Measurements from ENCODE around the gene GDPD5.

DNA sequence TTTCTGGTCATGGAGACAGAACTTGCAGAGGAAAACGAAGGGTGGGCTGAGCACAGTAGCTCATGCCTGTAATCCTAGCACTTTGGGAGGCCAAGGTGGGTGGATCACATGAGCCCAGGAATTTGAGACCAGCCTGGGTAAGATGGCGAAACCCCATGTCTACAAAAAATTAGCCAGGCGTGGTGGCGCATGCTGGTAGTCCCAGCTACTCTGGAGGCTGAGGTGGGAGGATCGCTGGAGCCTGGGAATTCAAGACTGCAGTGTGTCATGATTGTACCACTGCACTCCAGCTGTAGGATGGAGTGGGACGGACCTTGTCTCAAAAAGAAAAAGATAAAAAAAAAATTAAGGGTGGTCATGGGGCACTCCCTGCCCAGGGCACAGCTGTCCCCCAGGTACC lies 42.2 kb upstream of the GDPD5 start:
- TF ChIP-seq ISL1 (CRISPR knock-in tag; IDR thresholded peaks at IDR 0.05) (no peak), CSDC2 (CRISPR knock-in tag; IDR thresholded peaks at IDR 0.05) (no peak), TSHZ2 (CRISPR knock-in tag; IDR thresholded peaks at IDR 0.05) (no peak), OSR1 (CRISPR knock-in tag; IDR thresholded peaks at IDR 0.05) (no peak), CREB5 (CRISPR knock-in tag; IDR thresholded peaks at IDR 0.05; ENCODE audit: low read depth) (no peak), ZFP30 (CRISPR knock-in tag; IDR thresholded peaks at IDR 0.05) (no peak), POU6F1 (CRISPR knock-in tag; IDR thresholded peaks at IDR 0.05; ENCODE audit: borderline replicate concordance, low read depth) (no peak), ZC3H10 (CRISPR knock-in tag; IDR thresholded peaks at IDR 0.05) (no peak), RARB (CRISPR knock-in tag; IDR thresholded peaks at IDR 0.05) (no peak)
- TF ChIP-seq, protein P1, sequence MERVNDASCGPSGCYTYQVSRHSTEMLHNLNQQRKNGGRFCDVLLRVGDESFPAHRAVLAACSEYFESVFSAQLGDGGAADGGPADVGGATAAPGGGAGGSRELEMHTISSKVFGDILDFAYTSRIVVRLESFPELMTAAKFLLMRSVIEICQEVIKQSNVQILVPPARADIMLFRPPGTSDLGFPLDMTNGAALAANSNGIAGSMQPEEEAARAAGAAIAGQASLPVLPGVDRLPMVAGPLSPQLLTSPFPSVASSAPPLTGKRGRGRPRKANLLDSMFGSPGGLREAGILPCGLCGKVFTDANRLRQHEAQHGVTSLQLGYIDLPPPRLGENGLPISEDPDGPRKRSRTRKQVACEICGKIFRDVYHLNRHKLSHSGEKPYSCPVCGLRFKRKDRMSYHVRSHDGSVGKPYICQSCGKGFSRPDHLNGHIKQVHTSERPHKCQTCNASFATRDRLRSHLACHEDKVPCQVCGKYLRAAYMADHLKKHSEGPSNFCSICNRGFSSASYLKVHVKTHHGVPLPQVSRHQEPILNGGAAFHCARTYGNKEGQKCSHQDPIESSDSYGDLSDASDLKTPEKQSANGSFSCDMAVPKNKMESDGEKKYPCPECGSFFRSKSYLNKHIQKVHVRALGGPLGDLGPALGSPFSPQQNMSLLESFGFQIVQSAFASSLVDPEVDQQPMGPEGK (CRISPR knock-in tag; IDR thresholded peaks at IDR 0.05; ENCODE audit: borderline replicate concordance): no peak
